ENCODE measurements around the gene DHRS9. TPM values are rescaled to one million over a fixed set of nuclear protein-coding genes. Genes with fewer than 3 reads are reported as not detected.

The DHRS9 gene
- total and polyA plus RNA-seq, 11 donors, result 0.81 to 30.9 (median 1.9) TPM

GRCh38 chr2:169065422-169065821 lies 3.9 kb upstream of the DHRS9 start:
- TF ChIP-seq POLR2A (IDR thresholded peaks at IDR 0.05) (no peak), CTCF (IDR thresholded peaks at IDR 0.05) (no peak)
- Histone ChIP-seq H3K27me3 (no peaks in the 10 kb centered on the region), H3K27ac (no peak overlapping the region), H3K4me1 (peaks cover 0 to 46% (median 0%) of the 10 kb centered on the region in 12 donors), H3K9me3 (no peaks in the 10 kb centered on the region), H3K36me3 (no peaks in the 10 kb centered on the region), H3K4me3 (no peak overlapping the region)
- DNase-seq (no peak), ATAC-seq (no peak)
- WGBS, 4 donors, result 56 to 69% (median 62%) methylated on average over 1 of the region's 1 CpG
- intact Hi-C loops (cut with DNase I), result no loop called here

GRCh38 chr2:169065864-169066517 lies 3.4 kb upstream of the DHRS9 start:
- intact Hi-C loops (cut with DNase I), result no loop called here
- DNase-seq, result no peak
- no peak for TF ChIP-seq CTCF (IDR thresholded peaks at IDR 0.05)
- no peak for TF ChIP-seq POLR2A (IDR thresholded peaks at IDR 0.05)
- Histone ChIP-seq H3K9me3 (no peaks in the 10 kb centered on the region), H3K27me3 (no peaks in the 10 kb centered on the region), H3K4me1 (peaks cover 0 to 48% (median 0%) of the 10 kb centered on the region in 12 donors), H3K4me3 (no peak overlapping the region), H3K27ac (peak overlapping the region in 1 of 12 donors; percentile 73), H3K36me3 (no peaks in the 10 kb centered on the region)
- WGBS, 4 donors, result 66 to 84% (median 73%) methylated on average over 2 of the region's 2 CpGs
- ATAC-seq, result no peak

GRCh38 chr2:169066897-169067296 lies 2.5 kb upstream of the DHRS9 start:
- intact Hi-C loops (cut with DNase I), result no loop called here
- DNase-seq, result no peak
- H3K9me3 ChIP-seq, result no peaks in the 10 kb centered on the region
- TF ChIP-seq POLR2A (IDR thresholded peaks at IDR 0.05) (no peak), CTCF (IDR thresholded peaks at IDR 0.05) (no peak)
- ATAC-seq, result peak in 1 of 4 donors; percentile 33
- peak overlapping the region in 1 of 12 donors; percentile 30 for H3K4me3 ChIP-seq
- no peaks in the 10 kb centered on the region for H3K27me3 ChIP-seq
- H3K36me3 ChIP-seq, result no peaks in the 10 kb centered on the region
- WGBS, 4 donors, result 24 to 58% (median 48%) methylated on average over 1 of the region's 1 CpG
- H3K4me1 ChIP-seq, result peaks cover 0 to 48% (median 0%) of the 10 kb centered on the region in 12 donors
- peak overlapping the region in 1 of 12 donors; percentile 73 for H3K27ac ChIP-seq

GRCh38 chr2:169069833-169070232 lies 470 bp downstream of the DHRS9 start:
- intact Hi-C loops (cut with DNase I), result no loop called here
- peak overlapping the region in 1 of 12 donors; percentile 59 for H3K27ac ChIP-seq
- peak overlapping the region in 1 of 12 donors; percentile 47 for H3K4me3 ChIP-seq
- 82 to 91% (median 86%) methylated on average over 2 of the region's 2 CpGs for WGBS, 4 donors
- H3K4me1 ChIP-seq, result peaks cover 0 to 70% (median 0%) of the 10 kb centered on the region in 12 donors
- no peaks in the 10 kb centered on the region for H3K36me3 ChIP-seq
- TF ChIP-seq CTCF (IDR thresholded peaks at IDR 0.05) (no peak), POLR2A (IDR thresholded peaks at IDR 0.05) (no peak)
- no peaks in the 10 kb centered on the region for H3K27me3 ChIP-seq
- ATAC-seq (no peak), DNase-seq (no peak)
- H3K9me3 ChIP-seq, result no peaks in the 10 kb centered on the region
